Activated T-cell treated with anti-CD3 and anti-CD28 coated beads, Interleukin-2, amount 50 U/mL, for 48 hours (primary cell): Measurements from ENCODE around the gene CETN3.

Experiments used
- DNase-seq, 2 experiments: peaks; one replicate each; pipeline ENCODE4 v3.0.0-alpha.2; 2020

The CETN3 gene

DNA sequence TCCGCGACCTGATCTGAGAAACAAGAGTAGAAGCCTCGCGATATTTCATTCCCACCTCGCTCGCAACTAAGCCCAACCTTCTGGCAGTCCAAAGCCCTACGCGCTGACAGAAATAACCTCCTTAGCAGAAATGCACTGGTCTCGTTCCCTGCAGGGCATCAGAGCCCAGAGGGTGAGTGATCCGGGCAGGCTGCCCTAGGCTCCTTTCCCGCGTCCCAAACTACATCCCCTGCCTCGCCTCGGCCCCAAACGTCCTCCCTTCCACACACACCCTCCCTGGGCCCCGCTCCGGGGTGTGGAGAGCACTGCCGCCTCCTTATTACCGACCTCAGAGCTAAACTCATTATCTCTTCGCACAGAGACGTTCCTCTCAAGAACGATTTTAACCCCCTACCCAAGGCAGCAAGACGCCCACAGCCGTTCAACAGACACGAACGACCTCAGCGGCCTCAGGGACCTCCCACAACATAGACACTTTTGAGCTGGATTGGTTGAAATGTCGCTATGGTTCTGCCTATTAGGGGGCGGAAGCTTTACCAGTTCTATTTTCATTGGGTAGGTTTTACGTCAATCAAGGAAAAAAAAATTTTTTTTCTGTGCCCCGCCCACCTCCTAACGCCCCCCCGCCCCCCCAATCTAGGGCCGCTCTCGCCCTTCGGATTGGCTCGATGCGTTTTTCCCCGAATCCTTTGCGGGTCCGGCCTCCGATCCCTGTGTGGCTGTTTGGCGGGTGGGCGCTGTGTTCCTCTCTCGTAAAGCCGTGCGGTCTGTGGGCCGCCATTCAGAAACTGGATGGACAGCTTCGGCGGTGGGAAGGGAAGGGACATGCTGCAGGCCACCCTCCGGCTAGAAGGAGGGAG lies at the start of gene CETN3:
TSS of gene CETN3 (minus strand) at position 439 of the 860 bp plus-strand sequence. CDS start at position 344, 95 bp downstream.
- peak; percentile 92 to 93 for DNase-seq

- no peak for DNase-seq
Observed at GRCh38 chr5:90446961-90447360, 37.4 kb upstream of the CETN3 start.

DNA sequence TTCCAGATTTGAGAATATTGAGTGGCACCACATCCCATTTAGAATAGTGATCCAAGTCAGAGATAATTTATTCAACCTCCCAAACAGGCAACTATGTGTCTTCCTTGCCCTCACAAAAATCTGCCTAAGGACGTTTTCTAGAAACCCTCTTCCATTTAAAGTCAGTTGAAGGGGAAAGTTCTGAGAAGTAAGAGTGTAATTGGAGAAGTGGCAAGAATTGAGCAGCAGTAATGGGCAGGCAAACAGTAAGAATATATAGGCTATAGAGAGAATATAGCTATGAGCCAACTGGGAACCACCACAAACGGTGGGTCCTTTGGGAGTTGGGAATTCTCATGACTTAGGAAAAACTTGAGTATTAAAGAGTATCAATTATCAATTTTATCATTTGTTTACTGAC lies 31.1 kb upstream of the CETN3 start:
- DNase-seq = no peak

- DNase-seq = no peak
Observed at GRCh38 chr5:90438100-90438499, 28.5 kb upstream of the CETN3 start.

- no peak for DNase-seq
Observed at GRCh38 chr5:90437663-90438062, 28.1 kb upstream of the CETN3 start.

- DNase-seq = peak; percentile 46 to 55
Observed at GRCh38 chr5:90434116-90434714, 24.7 kb upstream of the CETN3 start.

DNA sequence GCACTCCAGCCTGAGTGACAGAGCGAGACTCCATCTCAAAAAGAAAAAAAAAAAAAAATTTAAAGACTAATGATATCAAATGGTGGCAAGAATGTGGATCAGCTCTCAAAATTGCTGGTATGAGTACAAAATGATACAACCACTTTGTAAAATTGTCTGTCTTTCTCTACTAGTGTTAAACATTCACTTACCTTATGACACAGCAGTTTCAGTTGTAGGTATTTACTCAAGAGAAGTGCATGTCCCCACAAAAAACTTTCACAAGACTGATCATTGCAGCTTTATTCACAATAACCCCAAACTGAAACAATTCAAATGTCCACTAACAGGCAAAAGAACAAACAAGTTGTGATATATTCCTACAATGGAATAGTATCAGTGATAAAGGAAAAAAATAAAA lies 14.7 kb upstream of the CETN3 start:
- DNase-seq = no peak

DNA sequence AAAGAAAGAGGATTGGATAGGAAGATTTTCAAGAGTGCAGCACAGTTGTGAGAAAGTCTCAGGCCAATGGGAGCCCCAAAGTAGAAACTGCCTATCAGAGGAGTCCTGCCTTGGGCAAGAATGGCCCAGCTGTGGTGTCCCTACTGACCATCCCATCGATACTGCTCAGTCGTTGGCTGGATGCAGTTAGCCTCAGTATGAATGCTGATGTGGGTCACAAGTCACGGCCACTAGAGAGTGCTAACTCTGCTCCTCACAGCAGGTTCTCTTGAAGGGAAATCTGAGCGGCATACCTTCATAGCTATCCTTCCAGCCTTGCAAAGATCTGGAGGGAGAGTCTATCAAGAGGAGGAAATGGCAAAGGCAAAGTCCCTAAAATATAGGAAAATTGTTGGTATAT lies 11.6 kb upstream of the CETN3 start:
- no peak for DNase-seq

DNA sequence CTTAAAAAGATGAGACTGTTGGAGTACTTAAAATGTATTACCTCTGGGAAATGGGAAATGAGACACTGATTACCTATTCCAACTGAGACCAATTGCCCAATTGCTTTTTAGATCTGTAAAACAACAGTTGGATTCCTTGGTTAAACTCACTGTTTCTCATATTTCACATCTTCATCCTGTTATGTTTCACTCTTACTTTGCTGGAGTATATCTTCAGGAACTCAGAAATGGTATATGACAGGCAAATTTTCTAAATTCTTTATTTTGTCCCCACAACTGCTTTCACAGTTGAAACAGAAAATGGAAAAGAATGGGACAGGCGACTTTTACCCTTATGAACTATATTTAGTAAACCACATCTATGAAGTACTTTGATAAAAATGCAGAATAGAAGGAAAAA lies 8.7 kb upstream of the CETN3 start:
- no peak for DNase-seq

GRCh38 chr5:90410178-90410762 lies 714 bp upstream of the CETN3 start:
- no peak for DNase-seq

- DNase-seq = peak in 1 of 2 experiments; percentile 22
Observed at GRCh38 chr5:90408571-90409317, 812 bp downstream of the CETN3 start.

GRCh38 chr5:90406466-90406865 lies 3.1 kb downstream of the CETN3 start:
- no peak for DNase-seq

DNA sequence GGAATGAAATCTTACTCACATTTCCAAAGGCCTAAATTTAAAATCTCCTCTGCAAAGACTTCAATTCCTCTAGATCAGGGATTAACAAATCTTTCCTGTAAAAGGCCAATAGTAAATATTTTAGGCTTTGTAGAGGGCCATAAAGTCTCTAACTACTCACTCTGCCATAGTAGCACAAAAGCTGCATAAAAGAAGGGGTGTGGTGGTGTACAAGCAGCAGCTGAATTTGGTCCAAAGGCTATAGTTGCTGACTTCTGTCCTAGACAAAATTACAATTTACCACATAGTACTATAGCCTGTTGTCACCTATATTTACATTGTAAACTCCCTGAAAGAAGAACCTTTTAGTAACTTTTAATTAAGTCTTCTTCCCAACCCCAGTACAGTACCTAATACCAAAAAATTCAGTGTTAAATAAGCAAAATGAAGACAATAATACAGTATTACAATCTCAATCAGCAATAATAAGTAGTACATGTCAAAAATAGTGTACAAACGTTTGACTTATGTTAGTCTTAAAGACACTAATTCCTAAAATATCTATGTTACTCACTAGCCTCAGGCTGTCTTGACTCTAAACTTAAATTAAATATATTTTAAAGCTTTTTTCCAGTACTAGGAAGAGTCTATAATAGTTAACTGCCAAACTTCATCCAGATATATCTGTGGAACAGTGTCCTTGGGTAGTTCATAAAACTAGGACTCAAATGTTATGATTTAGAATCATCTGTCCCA lies 6.9 kb downstream of the CETN3 start:
- no peak for DNase-seq

DNA sequence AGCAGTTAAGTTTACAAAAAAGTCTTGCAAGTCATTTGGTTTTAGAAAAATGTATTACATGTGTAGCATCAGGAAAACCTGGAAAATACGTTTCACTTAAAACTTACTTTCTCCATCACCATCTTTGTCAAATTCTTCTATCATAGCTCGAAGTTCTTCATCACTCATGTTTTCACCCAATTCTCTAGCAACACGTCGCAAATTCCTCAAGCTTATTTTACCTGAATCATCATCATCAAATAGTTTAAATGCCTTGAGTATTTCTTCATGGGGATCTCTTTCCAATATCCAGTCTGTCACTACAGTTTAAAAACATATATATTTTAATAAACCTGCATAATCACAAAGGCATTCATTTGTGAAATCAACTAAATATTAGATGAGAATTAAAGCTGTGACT lies 10.3 kb downstream of the CETN3 start:
- DNase-seq = no peak

DNA sequence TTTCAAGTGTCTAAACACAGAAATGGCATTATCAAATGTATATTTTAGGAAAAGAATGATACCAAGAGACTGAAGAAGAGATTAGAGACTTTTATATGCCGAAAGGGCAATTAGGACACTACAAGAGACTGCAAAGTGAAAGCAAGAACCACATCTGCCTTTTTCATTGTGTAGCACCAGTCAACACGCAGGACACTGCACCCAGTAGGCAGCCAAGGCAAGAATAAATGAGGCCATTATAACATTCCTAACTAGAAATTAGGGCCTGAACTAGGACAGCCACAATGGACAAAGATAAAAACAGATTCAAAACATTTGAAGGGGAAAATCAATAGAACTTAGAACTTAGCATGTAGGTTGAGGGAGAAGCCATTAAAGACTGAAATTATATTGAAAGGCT lies 10.8 kb downstream of the CETN3 start:
- no peak for DNase-seq

- DNase-seq = no peak
Observed at GRCh38 chr5:90395005-90395404, 14.6 kb downstream of the CETN3 start.

DNA sequence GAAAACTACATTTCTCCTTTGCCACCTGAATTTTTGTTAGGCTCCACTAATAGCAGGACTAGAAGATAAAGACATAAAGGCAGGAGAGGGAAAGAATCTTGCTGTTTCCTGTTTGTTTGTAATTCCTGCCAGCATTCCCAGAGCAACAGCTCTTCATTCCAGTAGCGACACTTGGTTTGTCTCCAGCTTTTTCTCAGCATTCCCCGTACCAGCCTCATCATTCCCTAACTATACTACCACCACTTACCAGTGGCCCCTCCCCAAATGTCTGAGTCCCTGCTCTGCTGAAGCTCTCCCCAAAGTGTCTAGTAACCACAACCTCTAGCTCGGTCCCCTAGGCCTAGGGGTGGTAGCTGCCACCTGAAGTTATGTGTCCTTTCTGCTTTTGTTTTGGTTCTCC lies 18.6 kb downstream of the CETN3 start:
- DNase-seq = no peak

DNA sequence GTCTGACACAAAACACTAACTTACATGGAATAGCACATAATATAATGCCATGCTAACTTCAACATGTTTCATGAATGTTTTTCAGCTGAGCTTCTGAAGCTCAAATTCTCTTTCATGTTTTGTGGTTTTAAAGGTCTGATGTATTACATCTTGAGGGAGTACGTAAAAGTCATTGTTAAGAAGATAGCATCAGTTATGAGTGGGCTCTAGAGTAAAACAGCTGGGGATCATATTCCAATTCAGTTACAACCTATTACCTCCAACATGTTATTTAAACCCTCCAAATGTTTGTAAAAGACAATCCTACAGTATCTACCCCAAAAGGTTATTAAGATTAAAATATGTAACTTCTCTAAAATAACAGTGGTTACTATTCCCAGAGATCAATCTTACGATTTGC lies 19.2 kb downstream of the CETN3 start:
- DNase-seq = no peak

DNA sequence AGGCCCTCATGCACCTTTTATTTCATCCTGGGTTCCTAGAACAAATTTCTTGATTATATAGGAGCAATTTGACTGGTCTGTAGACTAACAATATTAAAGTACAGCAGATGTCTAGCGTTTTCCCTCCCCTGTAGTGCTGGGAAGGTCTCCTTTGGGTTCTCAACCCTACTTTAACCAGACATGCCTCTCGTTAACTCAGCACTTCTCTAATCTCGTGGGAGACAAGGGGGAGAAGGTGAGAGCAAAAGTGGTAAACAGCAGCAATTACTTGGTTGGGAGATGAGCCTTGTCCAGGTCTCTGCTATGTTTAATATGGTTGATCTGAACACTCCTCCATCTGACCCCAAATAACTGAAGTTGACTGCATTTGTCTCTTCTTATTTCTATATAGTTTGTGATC lies 22.0 kb downstream of the CETN3 start:
- DNase-seq = no peak

GRCh38 chr5:90386099-90386710 lies 23.4 kb downstream of the CETN3 start:
- DNase-seq = no peak

- DNase-seq = no peak
Observed at GRCh38 chr5:90384389-90384788, 25.2 kb downstream of the CETN3 start.

DNA sequence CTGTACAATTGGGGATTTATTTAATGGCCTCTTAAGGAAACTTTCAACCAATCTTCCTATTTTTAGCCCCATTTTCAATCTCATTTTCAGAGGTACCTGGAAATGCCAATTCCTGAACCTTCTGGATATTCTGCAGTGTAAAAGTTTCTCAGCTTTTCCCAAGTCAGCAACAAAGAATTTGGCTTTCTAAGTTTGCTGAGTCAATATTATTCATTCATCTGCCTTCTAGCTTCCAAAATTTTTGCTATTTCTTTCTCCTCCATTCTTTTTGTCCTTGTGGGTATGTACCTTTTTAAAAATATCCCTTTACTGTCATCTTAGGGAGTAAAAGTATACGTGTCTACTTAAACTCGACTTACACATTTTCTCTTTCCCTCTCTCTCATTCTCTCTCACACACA lies 25.7 kb downstream of the CETN3 start:
- no peak for DNase-seq
